Astrocyte (in vitro differentiated cells and primary cell): ENCODE data around the gene NEK2. TPM values are rescaled to one million over a fixed set of nuclear protein-coding genes. Genes with fewer than 3 reads are reported as not detected.

Source experiments
- DNase-seq: peaks from one replicate; pipeline ENCODE4 v3.0.0-alpha.2; 2010; ENCODE audit warnings: low read depth
- FAIRE-seq: peaks from 2 replicates; lab custom pipeline; 2011; peaks lifted over from hg19 to GRCh38; lab: Jason Lieb, UNC
- H2AFZ ChIP-seq: 2 replicates; pipeline ENCODE4 v1.6.0; 2012; ENCODE audit warnings: low read depth, low read length, inconsistent platforms
- H3K27ac ChIP-seq: 2 replicates; pipeline ENCODE4 v1.5.1; 2011; ENCODE audit warnings: low read depth, low read length, inconsistent platforms
- H3K27me3 ChIP-seq: 2 replicates; pipeline ENCODE4 v1.6.0; 2011; ENCODE audit warnings: low read length, inconsistent platforms; ENCODE audit not compliant: insufficient read depth
- H3K36me3 ChIP-seq: 2 replicates; pipeline ENCODE4 v1.5.1; 2011; ENCODE audit warnings: low read length, inconsistent platforms; ENCODE audit not compliant: insufficient read depth
- H3K4me1 ChIP-seq: 2 replicates; pipeline ENCODE4 v1.5.1; 2011; ENCODE audit warnings: low read length, inconsistent platforms; ENCODE audit not compliant: insufficient read depth
- H3K4me2 ChIP-seq: 2 replicates; pipeline ENCODE4 v1.6.0; 2012; ENCODE audit warnings: low read length, inconsistent platforms
- H3K4me3 ChIP-seq: 2 replicates; pipeline ENCODE4 v1.5.1; 2011; ENCODE audit warnings: low read depth, mild to moderate bottlenecking, low read length, inconsistent platforms; ENCODE audit not compliant: insufficient read depth
- H3K79me2 ChIP-seq: 2 replicates; pipeline ENCODE4 v1.6.0; 2012; ENCODE audit warnings: mild to moderate bottlenecking, low read length, inconsistent platforms; ENCODE audit not compliant: insufficient read depth
- H3K9ac ChIP-seq: 2 replicates; pipeline ENCODE4 v1.6.0; 2012; ENCODE audit warnings: mild to moderate bottlenecking, low read length, inconsistent platforms
- H3K9me3 ChIP-seq: 2 replicates; pipeline ENCODE4 v1.5.1; 2012; ENCODE audit warnings: low read depth, mild to moderate bottlenecking, low read length, inconsistent platforms; ENCODE audit not compliant: insufficient read depth
- H4K20me1 ChIP-seq: 2 replicates; pipeline ENCODE4 v1.6.0; 2012; ENCODE audit warnings: low read length, inconsistent platforms; ENCODE audit not compliant: insufficient read depth
- H3K27ac Mint-ChIP-seq: one replicate; pipeline ENCODE4 v1.8.0; 2021; ENCODE audit warnings: mild to moderate bottlenecking, mixed read lengths; ENCODE audit not compliant: unreplicated experiment
- H3K27me3 Mint-ChIP-seq: one replicate; pipeline ENCODE4 v1.8.0; 2021; ENCODE audit warnings: low read depth, mixed read lengths; ENCODE audit not compliant: unreplicated experiment
- H3K36me3 Mint-ChIP-seq: one replicate; pipeline ENCODE4 v1.8.0; 2021; ENCODE audit warnings: low read depth, mixed read lengths; ENCODE audit not compliant: unreplicated experiment
- H3K4me1 Mint-ChIP-seq: one replicate; pipeline ENCODE4 v1.8.0; 2021; ENCODE audit warnings: low read depth, mixed read lengths; ENCODE audit not compliant: unreplicated experiment
- H3K4me3 Mint-ChIP-seq: one replicate; pipeline ENCODE4 v1.8.0; 2021; ENCODE audit warnings: mild to moderate bottlenecking, moderate library complexity, mixed read lengths; ENCODE audit not compliant: unreplicated experiment
- H3K9me3 Mint-ChIP-seq: one replicate; pipeline ENCODE4 v1.8.0; 2021; ENCODE audit warnings: mild to moderate bottlenecking, mixed read lengths; ENCODE audit not compliant: unreplicated experiment
- CTCF ChIP-seq: IDR thresholded peaks from 2 replicates; pipeline ENCODE4 v1.5.1; 2011; ENCODE audit warnings: low read depth, mild to moderate bottlenecking, inconsistent platforms, low read length, moderate library complexity; ENCODE audit not compliant: insufficient read depth
- EZH2 ChIP-seq: IDR thresholded peaks from 2 replicates; pipeline ENCODE4 v1.6.1; 2012; ENCODE audit warnings: mild to moderate bottlenecking, low read length, inconsistent platforms; ENCODE audit not compliant: insufficient read depth
- total RNA-seq: library from RNA; stranded (reverse); gene quantifications from 2 replicates; pipeline ENCODE4 v1.2.1, GENCODE V29; 2021

Gene NEK2
- total RNA-seq, 1 donor from 2014 or later: 1.6 TPM

- DNase-seq: peak; percentile 88
- Histone ChIP-seq H3K27ac (peak overlapping the region; percentile 46), H3K4me1 (peaks cover 11% of the 10 kb centered on the region), H3K4me3 (no peak overlapping the region), H2AFZ (peak overlapping the region; percentile 55), H3K27me3 (no peaks in the 10 kb centered on the region), H3K9me3 (no peaks in the 10 kb centered on the region), H3K79me2 (no peaks in the 10 kb centered on the region), H3K36me3 (no peaks in the 10 kb centered on the region), H3K4me2 (peak overlapping the region; percentile 14), H4K20me1 (no peaks in the 10 kb centered on the region), H3K9ac (no peak overlapping the region)
- no peaks in the 10 kb centered on the region for H3K9me3 Mint-ChIP-seq
- peaks cover 4% of the 10 kb centered on the region for H3K27me3 Mint-ChIP-seq
- TF ChIP-seq CTCF: no peak
- H3K27ac Mint-ChIP-seq: peak overlapping the region; percentile 98
- peaks cover 11% of the 10 kb centered on the region for H3K4me1 Mint-ChIP-seq
- no peaks in the 10 kb centered on the region for H3K36me3 Mint-ChIP-seq
- no peak overlapping the region for H3K4me3 Mint-ChIP-seq
- peak; percentile 92 for FAIRE-seq
Observed at GRCh38 chr1:211613108-211613947, 62.1 kb downstream of the NEK2 start.

GRCh38 chr1:211612786-211613107, 62.7 kb downstream of the NEK2 start:
- Histone ChIP-seq H3K9me3 (no peaks in the 10 kb centered on the region), H3K79me2 (no peaks in the 10 kb centered on the region), H3K27ac (peak overlapping the region; percentile 46), H3K36me3 (no peaks in the 10 kb centered on the region), H4K20me1 (no peaks in the 10 kb centered on the region), H3K4me2 (no peak overlapping the region), H2AFZ (peak overlapping the region; percentile 55), H3K4me3 (no peak overlapping the region), H3K9ac (no peak overlapping the region), H3K4me1 (peaks cover 11% of the 10 kb centered on the region), H3K27me3 (no peaks in the 10 kb centered on the region)
- H3K4me1 Mint-ChIP-seq: peaks cover 11% of the 10 kb centered on the region
- DNase-seq (no peak), FAIRE-seq (no peak)
- no peak for TF ChIP-seq CTCF
- TF ChIP-seq EZH2: no peak
- no peak overlapping the region for H3K4me3 Mint-ChIP-seq
- no peaks in the 10 kb centered on the region for H3K36me3 Mint-ChIP-seq
- no peaks in the 10 kb centered on the region for H3K9me3 Mint-ChIP-seq
- no peak overlapping the region for H3K27ac Mint-ChIP-seq
- H3K27me3 Mint-ChIP-seq: peaks cover 6% of the 10 kb centered on the region

Other genes starting within 250 kb of the NEK2 start
- gene RD3, start 183.5 kb downstream of the NEK2 start, total RNA-seq: not detected in 2 replicates
- 34.9 and 35.0 TPM in 2 replicates for gene SLC30A1, start 96.5 kb downstream of the NEK2 start, total RNA-seq
- 36.7 and 37.7 TPM in 2 replicates for gene LPGAT1, start 155.1 kb upstream of the NEK2 start, total RNA-seq